HCT116 (cell line): Measurements from ENCODE around the gene HIF1AN.

Experiments used
- CTCF ChIP-seq, 3 experiments: fragments of 200-600 bp in 1 of 3; sonication (generic) in 1 of 3; IDR thresholded peaks in 2 of 3; conservative IDR thresholded peaks in 1 of 3; 2 replicates each; pipeline ENCODE4 v1.5.1; 2012 to 2017; ENCODE audit warnings: low read depth in 2 of 3, low read length in 2 of 3, antibody characterized with exemption in 1 of 3, borderline replicate concordance in 1 of 3, control low read depth in 1 of 3, mild to moderate bottlenecking in 1 of 3, mixed read lengths in 1 of 3, mixed run types in 1 of 3, moderate library complexity in 1 of 3; ENCODE audit not compliant: insufficient read depth in 1 of 3
- POLR2A ChIP-seq: IDR thresholded peaks from 2 replicates; pipeline ENCODE4 v1.7.0; 2011; ENCODE audit warnings: borderline replicate concordance; ENCODE audit not compliant: insufficient read depth, insufficient read length; ENCODE audit errors: extremely low read depth
- POLR2AphosphoS5 ChIP-seq: IDR thresholded peaks from 2 replicates; pipeline ENCODE4 v1.6.1; 2011; ENCODE audit warnings: mild to moderate bottlenecking, low read depth, low read length, moderate library complexity

GRCh38 chr10:100487529-100487928 is 48.2 kb upstream of the HIF1AN start:
- TF ChIP-seq POLR2A (no peak), CTCF (IDR thresholded peaks at IDR 0.05 in 2 of 3, conservative IDR thresholded peaks at IDR 0.05 in 1 of 3; ENCODE audit: borderline replicate concordance in 1 of 3, insufficient read depth in 1 of 3, low read depth in 2 of 3, low read length in 2 of 3) (no peak), POLR2AphosphoS5 (no peak)
